ENCODE results near the gene MCTP2. TPM values are rescaled to one million over a fixed set of nuclear protein-coding genes. Genes with fewer than 3 reads are reported as not detected.
A peak's percentile ranks its signal among the peaks of the same experiment; 100 is the strongest.

MCTP2 gene
- total RNA-seq, 1 experiment from 2014 or later = 1.3 TPM

- Mint-ChIP-seq H3K4me1 (no peaks in the 10 kb centered on the region), H3K27ac (peak overlapping the region in 1 of 3 experiments; percentile 2; a peak in 1 of 7 replicates)
Measured at GRCh38 chr15:94346282-94346681, 114.9 kb downstream of the MCTP2 start.

More at GRCh38 chr15:94346282-94346681, 114.9 kb downstream of the MCTP2 start:
- Histone ChIP-seq H3K27me3 (ENCODE audit: insufficient read depth, low read length) (no peaks in the 10 kb centered on the region), H3K79me2 (ENCODE audit: insufficient read depth, low read length) (no peaks in the 10 kb centered on the region), H2BK15ac (ENCODE audit: low read depth, low read length) (no peak overlapping the region), H2AK5ac (ENCODE audit: insufficient read length, low read length) (no peak overlapping the region), H3K4ac (ENCODE audit: low read depth, low read length) (no peak overlapping the region), H4K8ac (replicated peaks; ENCODE audit: insufficient read length, low read depth, low read length) (no peak overlapping the region), H2BK12ac (ENCODE audit: insufficient read length, low read depth, low read length) (no peak overlapping the region), H2AFZ (ENCODE audit: low read length) (no peak overlapping the region), H3K27ac (ENCODE audit: insufficient read length, low read depth, low read length) (no peak overlapping the region), H3K23me2 (ENCODE audit: insufficient read length, low read depth, low read length, poor library complexity, severe bottlenecking) (no peaks in the 10 kb centered on the region), H3K18ac (ENCODE audit: insufficient read length, low read depth, low read length) (no peak overlapping the region), H2BK20ac (ENCODE audit: low read depth, low read length, poor library complexity, severe bottlenecking) (no peak overlapping the region), H3K14ac (ENCODE audit: insufficient read depth, low read length) (no peak overlapping the region), H3K23ac (ENCODE audit: insufficient read length, low read depth, low read length) (no peak overlapping the region), H4K20me1 (ENCODE audit: control insufficient read depth, insufficient read depth, insufficient read length) (no peaks in the 10 kb centered on the region), H4K5ac (ENCODE audit: insufficient read length, low read depth, low read length) (no peak overlapping the region), H3K4me1 (ENCODE audit: insufficient read depth, low read length) (no peaks in the 10 kb centered on the region), H3T11ph (ENCODE audit: low read length) (no peak overlapping the region), H3K9me3 (ENCODE audit: control insufficient read depth, low read depth, low read length) (no peaks in the 10 kb centered on the region), H2BK120ac (ENCODE audit: low read depth, low read length, poor library complexity, severe bottlenecking) (no peak overlapping the region), H3K79me1 (ENCODE audit: insufficient read depth, low read depth, low read length, poor library complexity, severe bottlenecking) (no peaks in the 10 kb centered on the region), H3K56ac (ENCODE audit: insufficient read length, low read depth, low read length) (no peak overlapping the region), H4K91ac (ENCODE audit: insufficient read length, low read depth, low read length) (no peak overlapping the region), H3K4me2 (ENCODE audit: insufficient read depth, insufficient read length, low read length) (no peak overlapping the region), H3K9ac (ENCODE audit: extremely low read depth, insufficient read length, low read length) (no peak overlapping the region), H2BK5ac (ENCODE audit: insufficient read length, low read length) (no peak overlapping the region)
- no CpG with 5 or more reads among the region's 4 CpGs for WGBS (ENCODE audit: extremely low coverage, insufficient read length, low lambda C conversion rate)
- H3K27me3 Mint-ChIP-seq (ENCODE audit: low read depth) = no peaks in the 10 kb centered on the region; the same call in 1 of the 2 replicates
- H3K9me3 Mint-ChIP-seq = peaks cover 6 to 7% of the 10 kb centered on the region in 2 experiments
- H3K36me3 Mint-ChIP-seq (ENCODE audit: insufficient read depth in 1 of 3, low read depth in 3 of 3) = peaks cover 0 to 10% (median 3%) of the 10 kb centered on the region in 3 experiments; a peak in 4 of 7 replicates
- H3K4me3 Mint-ChIP-seq = no peak overlapping the region
- no peak for TF ChIP-seq CTCF (conservative IDR thresholded peaks at IDR 0.05)
- no peak for DNase-seq

Measured in H9 (cell line).